Measurements from ENCODE around the gene TRABD2A. TPM values are rescaled to one million over a fixed set of nuclear protein-coding genes. Genes with fewer than 3 reads are reported as not detected.

Gene TRABD2A
- total and polyA plus RNA-seq, 2 experiments from 2014 or later = 3.4 to 5.0 TPM

DNA sequence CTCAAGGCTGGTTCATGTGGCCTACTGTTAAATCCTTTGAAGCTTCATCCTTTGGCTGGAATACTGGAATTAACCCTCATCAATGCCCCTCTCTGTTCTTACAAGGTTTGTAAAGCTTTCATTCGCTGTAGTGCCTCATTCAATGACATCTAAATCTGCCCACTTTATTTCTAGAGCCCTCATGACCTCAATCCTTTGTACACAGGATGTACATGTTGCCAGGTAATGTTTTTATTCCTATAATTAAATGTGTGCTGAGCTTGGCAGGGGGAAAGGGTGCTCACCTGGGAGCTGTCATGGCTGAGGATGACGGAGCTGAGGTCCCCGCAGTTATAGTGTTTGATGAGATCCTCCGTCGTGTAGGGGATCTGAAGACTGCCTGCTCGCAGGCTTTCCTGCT, 39.3 kb downstream of the TRABD2A start:
- Histone ChIP-seq H2AFZ (no peak overlapping the region), H3K4me3 (no peak overlapping the region), H3K27ac (no peak overlapping the region), H3K9ac (no peak overlapping the region), H3K4me1 (ENCODE audit: insufficient read depth) (peaks cover 35% of the 10 kb centered on the region), H3F3A (ENCODE audit: insufficient read depth) (peaks cover 18% of the 10 kb centered on the region), H3K9me3 (ENCODE audit: low read depth) (no peaks in the 10 kb centered on the region), H4K20me1 (ENCODE audit: insufficient read depth) (no peaks in the 10 kb centered on the region), H3K27me3 (replicated peaks; ENCODE audit: insufficient read depth) (no peaks in the 10 kb centered on the region), H3K79me2 (ENCODE audit: insufficient read depth) (no peaks in the 10 kb centered on the region), H3K9me2 (ENCODE audit: insufficient read depth) (no peaks in the 10 kb centered on the region), H3K4me2 (ENCODE audit: unreplicated experiment) (no peak overlapping the region), H3K36me3 (ENCODE audit: low read depth) (no peaks in the 10 kb centered on the region)
- 87 to 96% methylated on average over 6 of the region's 6 CpGs for WGBS, 2 experiments (ENCODE audit: low coverage in 1 of 2, low lambda C conversion rate in 2 of 2, missing lambda C conversion rate in 2 of 2)
- in situ Hi-C loops (cut with MboI) = no loop called here
- TF ChIP-seq EZH2phosphoT487 (IDR thresholded peaks at IDR 0.05; ENCODE audit: insufficient read depth, low read depth) (no peak), EZH2 (IDR thresholded peaks at IDR 0.05; ENCODE audit: insufficient read depth, poor library complexity, severe bottlenecking) (no peak)
- no peak for DNase-seq

DNA sequence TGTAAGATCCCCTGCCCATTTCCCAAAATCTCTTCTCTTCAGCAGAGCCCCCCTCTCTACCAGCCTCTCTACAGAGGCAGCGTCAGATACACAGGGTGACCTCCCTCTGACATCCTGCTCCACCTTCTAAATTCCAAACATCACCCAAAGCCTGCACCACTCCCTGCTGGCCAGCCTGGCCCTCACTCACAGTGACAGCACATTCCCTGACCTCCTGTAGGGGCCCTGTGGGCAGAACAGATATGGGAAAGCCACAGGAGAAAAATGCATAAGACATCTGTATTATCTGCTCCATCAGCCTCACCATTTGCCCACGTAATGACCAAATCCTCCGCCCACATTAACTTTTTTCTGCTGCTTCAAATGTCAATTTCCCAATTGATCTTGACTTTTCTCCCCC, 40.6 kb downstream of the TRABD2A start:
- no peak for TF ChIP-seq EZH2phosphoT487 (IDR thresholded peaks at IDR 0.05; ENCODE audit: insufficient read depth, low read depth)
- TF ChIP-seq EZH2 (IDR thresholded peaks at IDR 0.05; ENCODE audit: insufficient read depth, poor library complexity, severe bottlenecking) = no peak
- no peaks in the 10 kb centered on the region for H3K27me3 ChIP-seq (replicated peaks; ENCODE audit: insufficient read depth)
- H3K4me1 ChIP-seq (ENCODE audit: insufficient read depth) = peaks cover 25% of the 10 kb centered on the region
- no peaks in the 10 kb centered on the region for H4K20me1 ChIP-seq (ENCODE audit: insufficient read depth)
- 0 out of 2 replicates have a peak overlapping the region, but pooled peaks have one; percentile 12 for H2AFZ ChIP-seq
- H3K4me2 ChIP-seq (ENCODE audit: unreplicated experiment) = peak overlapping the region; percentile 39
- peak; percentile 33 for DNase-seq
- H3K36me3 ChIP-seq (ENCODE audit: low read depth) = no peaks in the 10 kb centered on the region
- H3K9me3 ChIP-seq (ENCODE audit: low read depth) = no peaks in the 10 kb centered on the region
- H3K9ac ChIP-seq = no peak overlapping the region
- no peaks in the 10 kb centered on the region for H3K79me2 ChIP-seq (ENCODE audit: insufficient read depth)
- no peak overlapping the region for H3K4me3 ChIP-seq
- H3K9me2 ChIP-seq (ENCODE audit: insufficient read depth) = no peaks in the 10 kb centered on the region
- in situ Hi-C loops (cut with MboI) = no loop called here
- 39 to 42% methylated on average over 3 of the region's 3 CpGs for WGBS, 2 experiments (ENCODE audit: low coverage in 1 of 2, low lambda C conversion rate in 2 of 2, missing lambda C conversion rate in 2 of 2)
- no peak overlapping the region for H3K27ac ChIP-seq
- peaks cover 18% of the 10 kb centered on the region for H3F3A ChIP-seq (ENCODE audit: insufficient read depth)

DNA sequence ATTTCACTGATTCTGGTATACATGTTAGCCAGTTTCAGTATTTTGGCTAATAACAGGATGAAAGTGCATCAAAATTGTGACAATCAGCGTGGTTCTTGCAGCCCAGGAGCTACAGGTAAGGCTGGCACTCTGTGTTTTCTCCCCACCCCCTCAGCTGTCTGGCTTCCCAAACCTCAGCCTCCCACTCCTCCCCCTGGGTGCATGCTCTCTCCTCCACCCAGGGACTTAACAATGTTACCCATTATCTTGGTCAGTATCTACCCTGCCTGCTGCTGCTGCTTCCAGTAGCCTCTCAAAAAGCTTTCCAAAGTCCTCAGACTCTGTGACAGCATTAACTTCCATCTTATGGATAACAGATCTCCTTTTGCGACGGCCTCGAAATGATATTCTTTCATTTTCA, 41.0 kb downstream of the TRABD2A start:
- no peak overlapping the region for H3K4me3 ChIP-seq
- H3K9ac ChIP-seq = no peak overlapping the region
- DNase-seq = no peak
- TF ChIP-seq EZH2 (IDR thresholded peaks at IDR 0.05; ENCODE audit: insufficient read depth, poor library complexity, severe bottlenecking) (no peak), EZH2phosphoT487 (IDR thresholded peaks at IDR 0.05; ENCODE audit: insufficient read depth, low read depth) (no peak)
- WGBS, 2 experiments (ENCODE audit: low coverage in 1 of 2, low lambda C conversion rate in 2 of 2, missing lambda C conversion rate in 2 of 2) = 70 to 81% methylated on average over 4 of the region's 4 CpGs
- no peaks in the 10 kb centered on the region for H3K36me3 ChIP-seq (ENCODE audit: low read depth)
- 0 out of 2 replicates have a peak overlapping the region, but pooled peaks have one; percentile 12 for H2AFZ ChIP-seq
- H3K79me2 ChIP-seq (ENCODE audit: insufficient read depth) = no peaks in the 10 kb centered on the region
- no peaks in the 10 kb centered on the region for H4K20me1 ChIP-seq (ENCODE audit: insufficient read depth)
- peaks cover 25% of the 10 kb centered on the region for H3K4me1 ChIP-seq (ENCODE audit: insufficient read depth)
- peaks cover 18% of the 10 kb centered on the region for H3F3A ChIP-seq (ENCODE audit: insufficient read depth)
- H3K27ac ChIP-seq = no peak overlapping the region
- in situ Hi-C loops (cut with MboI) = no loop called here
- H3K9me2 ChIP-seq (ENCODE audit: insufficient read depth) = no peaks in the 10 kb centered on the region
- no peaks in the 10 kb centered on the region for H3K27me3 ChIP-seq (replicated peaks; ENCODE audit: insufficient read depth)
- peak overlapping the region; percentile 39 for H3K4me2 ChIP-seq (ENCODE audit: unreplicated experiment)
- H3K9me3 ChIP-seq (ENCODE audit: low read depth) = no peaks in the 10 kb centered on the region

DNA sequence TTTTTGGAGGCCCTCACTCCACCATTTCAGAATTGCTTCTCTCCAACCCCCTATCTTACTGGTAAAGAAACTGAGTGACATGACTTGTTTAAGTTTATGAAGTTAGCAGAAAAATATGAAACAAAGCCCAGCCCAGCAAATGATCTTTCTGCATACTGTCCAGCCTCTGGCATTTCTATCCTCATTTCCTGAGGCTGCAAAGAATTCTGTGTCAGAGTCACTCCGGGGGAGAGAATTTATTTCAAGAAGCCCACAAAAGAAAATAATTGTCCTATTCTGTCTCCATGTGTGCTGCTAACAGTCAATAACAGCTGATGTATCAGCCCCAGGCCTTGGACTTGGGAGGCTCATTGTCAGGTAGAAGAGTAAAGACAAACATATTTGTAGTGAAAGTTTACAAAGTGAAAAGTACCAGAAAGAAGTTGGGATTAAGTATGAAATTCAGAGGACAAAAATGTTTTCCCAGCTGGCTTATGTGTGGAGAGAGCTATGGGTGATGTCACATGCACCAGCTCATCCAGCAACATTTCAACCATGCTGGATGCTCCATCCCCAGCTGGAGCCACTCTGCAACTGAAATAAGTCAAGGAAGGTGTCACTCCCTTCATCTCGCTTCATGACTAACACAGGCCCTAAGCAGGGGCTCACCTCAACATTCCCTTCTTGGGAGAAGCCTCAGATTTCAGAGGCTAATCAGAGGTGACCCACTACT, 42.3 kb downstream of the TRABD2A start:
- Histone ChIP-seq H3K9me2 (ENCODE audit: insufficient read depth) (no peaks in the 10 kb centered on the region), H3K4me3 (0 out of 2 replicates have a peak overlapping the region, but pooled peaks have one; percentile 17), H3K4me2 (ENCODE audit: unreplicated experiment) (peak overlapping the region; percentile 26), H4K20me1 (ENCODE audit: insufficient read depth) (no peaks in the 10 kb centered on the region), H3K9ac (no peak overlapping the region), H2AFZ (no peak overlapping the region), H3K9me3 (ENCODE audit: low read depth) (no peaks in the 10 kb centered on the region), H3K27me3 (replicated peaks; ENCODE audit: insufficient read depth) (no peaks in the 10 kb centered on the region), H3K4me1 (ENCODE audit: insufficient read depth) (peaks cover 25% of the 10 kb centered on the region), H3K79me2 (ENCODE audit: insufficient read depth) (no peaks in the 10 kb centered on the region), H3F3A (ENCODE audit: insufficient read depth) (peaks cover 18% of the 10 kb centered on the region), H3K36me3 (ENCODE audit: low read depth) (no peaks in the 10 kb centered on the region), H3K27ac (peak overlapping the region; percentile 44)
- 85 to 86% methylated on average over 2 of the region's 2 CpGs for WGBS, 2 experiments (ENCODE audit: low coverage in 1 of 2, low lambda C conversion rate in 2 of 2, missing lambda C conversion rate in 2 of 2)
- TF ChIP-seq EZH2 (IDR thresholded peaks at IDR 0.05; ENCODE audit: insufficient read depth, poor library complexity, severe bottlenecking) (no peak), EZH2phosphoT487 (IDR thresholded peaks at IDR 0.05; ENCODE audit: insufficient read depth, low read depth) (no peak)
- DNase-seq = peak; percentile 66
- in situ Hi-C loops (cut with MboI) = no loop called here

All from GM23248 (cell line).